RWPE2 (cell line): ENCODE measurements around the gene GALNT10.

ENCODE experiments used
- ATAC-seq: fragments of 200-7000 bp; cut with Tn5 transposase; 3 replicates; pipeline ENCODE4 v1.9.1; 2021; ENCODE audit warnings: low read depth
- DNase-seq: peaks from one replicate; pipeline ENCODE4 v3.0.0-alpha.2; 2020; ENCODE audit warnings: low spot score
- H3K27ac ChIP-seq: fragments of 450-650 bp; 2 replicates; pipeline ENCODE4 v1.5.1; 2017; ENCODE audit warnings: mild to moderate bottlenecking; ENCODE audit not compliant: poor library complexity, severe bottlenecking
- H3K27me3 ChIP-seq: fragments of 250-450 bp; sonication (Bioruptor Pico); 2 replicates; pipeline ENCODE4 v1.5.1; 2021; ENCODE audit warnings: mild to moderate bottlenecking, moderate library complexity; ENCODE audit not compliant: insufficient read depth, poor library complexity, severe bottlenecking
- H3K36me3 ChIP-seq: fragments of 250-450 bp; sonication (Bioruptor Pico); 2 replicates; pipeline ENCODE4 v1.5.1; 2020; ENCODE audit warnings: low read depth, mild to moderate bottlenecking, moderate library complexity
- H3K4me1 ChIP-seq: fragments of 250-450 bp; sonication (Bioruptor Pico); 2 replicates; pipeline ENCODE4 v1.5.1; 2021; ENCODE audit warnings: mild to moderate bottlenecking, moderate library complexity; ENCODE audit not compliant: insufficient read depth, poor library complexity, severe bottlenecking
- H3K4me3 ChIP-seq: fragments of 250-450 bp; sonication (Bioruptor Pico); 2 replicates; pipeline ENCODE4 v1.5.1; 2021; ENCODE audit warnings: mild to moderate bottlenecking, moderate library complexity; ENCODE audit not compliant: severe bottlenecking
- H3K9me3 ChIP-seq: fragments of 250-450 bp; sonication (Bioruptor Pico); 2 replicates; pipeline ENCODE4 v1.5.1; 2021; ENCODE audit warnings: mild to moderate bottlenecking, moderate library complexity; ENCODE audit not compliant: severe bottlenecking
- TF ChIP-seq, protein P1 (sequence below): fragments of 450-650 bp; IDR thresholded peaks from one replicate; pipeline ENCODE4 v1.5.1; 2017; ENCODE audit warnings: mild to moderate bottlenecking, moderate library complexity; ENCODE audit not compliant: poor library complexity, severe bottlenecking

Gene GALNT10

DNA sequence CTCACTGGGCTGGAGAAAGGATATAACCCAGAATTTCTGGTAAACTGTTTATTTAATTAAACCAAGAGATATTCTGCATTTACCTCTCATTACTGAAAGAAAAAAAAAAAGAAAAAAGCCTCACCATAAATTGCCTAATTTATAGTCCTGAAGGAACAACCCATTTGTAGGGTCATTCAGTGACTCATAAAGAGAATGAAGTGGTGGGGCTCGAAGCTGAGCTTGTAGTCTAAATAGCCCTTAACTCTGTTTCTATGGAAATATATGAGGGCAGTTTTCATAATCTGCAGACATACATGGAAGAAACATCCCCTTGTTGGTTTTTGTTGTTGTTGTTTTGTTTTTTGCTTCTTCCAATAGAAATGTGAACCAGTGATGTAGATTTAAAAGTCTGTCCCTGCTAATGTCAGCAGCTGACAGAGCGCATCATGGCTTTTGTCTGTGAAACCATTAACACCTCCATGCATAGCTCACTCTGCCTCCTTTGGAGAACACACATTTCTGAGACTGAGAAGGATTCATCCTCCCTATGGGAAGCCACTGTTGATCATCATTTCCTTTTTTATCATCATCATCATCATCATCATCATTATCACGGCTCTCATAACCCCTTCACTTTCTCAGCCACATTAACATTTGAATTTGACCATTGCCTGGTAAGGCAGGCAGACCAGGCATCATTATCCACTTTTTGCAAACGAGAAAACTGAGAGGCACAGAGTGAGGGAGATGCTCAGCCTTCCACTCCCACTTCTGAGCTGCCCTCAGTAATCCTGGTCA is 187.4 kb downstream of the GALNT10 start:
- no peaks in the 10 kb centered on the region for H3K4me1 ChIP-seq

DNA sequence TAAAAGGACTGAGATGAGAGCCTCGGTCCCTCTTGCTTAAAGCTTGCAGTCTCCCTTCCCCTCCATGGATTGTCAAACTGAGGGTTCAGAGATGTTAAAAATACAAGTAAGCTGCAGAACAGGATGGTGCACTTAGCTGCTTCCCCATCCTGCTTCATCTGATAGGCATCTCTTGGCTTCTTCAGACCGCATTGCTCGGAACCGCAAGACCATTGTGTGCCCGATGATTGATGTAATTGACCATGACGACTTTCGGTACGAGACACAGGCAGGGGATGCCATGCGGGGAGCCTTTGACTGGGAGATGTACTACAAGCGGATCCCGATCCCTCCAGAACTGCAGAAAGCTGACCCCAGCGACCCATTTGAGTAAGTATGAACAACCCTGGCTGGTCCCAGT is 189.7 kb downstream of the GALNT10 start:
- TF ChIP-seq, protein P1, sequence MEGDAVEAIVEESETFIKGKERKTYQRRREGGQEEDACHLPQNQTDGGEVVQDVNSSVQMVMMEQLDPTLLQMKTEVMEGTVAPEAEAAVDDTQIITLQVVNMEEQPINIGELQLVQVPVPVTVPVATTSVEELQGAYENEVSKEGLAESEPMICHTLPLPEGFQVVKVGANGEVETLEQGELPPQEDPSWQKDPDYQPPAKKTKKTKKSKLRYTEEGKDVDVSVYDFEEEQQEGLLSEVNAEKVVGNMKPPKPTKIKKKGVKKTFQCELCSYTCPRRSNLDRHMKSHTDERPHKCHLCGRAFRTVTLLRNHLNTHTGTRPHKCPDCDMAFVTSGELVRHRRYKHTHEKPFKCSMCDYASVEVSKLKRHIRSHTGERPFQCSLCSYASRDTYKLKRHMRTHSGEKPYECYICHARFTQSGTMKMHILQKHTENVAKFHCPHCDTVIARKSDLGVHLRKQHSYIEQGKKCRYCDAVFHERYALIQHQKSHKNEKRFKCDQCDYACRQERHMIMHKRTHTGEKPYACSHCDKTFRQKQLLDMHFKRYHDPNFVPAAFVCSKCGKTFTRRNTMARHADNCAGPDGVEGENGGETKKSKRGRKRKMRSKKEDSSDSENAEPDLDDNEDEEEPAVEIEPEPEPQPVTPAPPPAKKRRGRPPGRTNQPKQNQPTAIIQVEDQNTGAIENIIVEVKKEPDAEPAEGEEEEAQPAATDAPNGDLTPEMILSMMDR = no peak
- Histone ChIP-seq H3K4me3 (no peak overlapping the region), H3K27ac (no peak overlapping the region), H3K9me3 (no peaks in the 10 kb centered on the region), H3K4me1 (no peaks in the 10 kb centered on the region), H3K27me3 (no peaks in the 10 kb centered on the region), H3K36me3 (peaks cover 33% of the 10 kb centered on the region)
- ATAC-seq = no peak
- no peak for DNase-seq

More for the DNA sequence above, 187.4 kb downstream of the GALNT10 start:
- TF ChIP-seq, protein P1 = no peak
- no peaks in the 10 kb centered on the region for H3K9me3 ChIP-seq
- no peak overlapping the region for H3K4me3 ChIP-seq
- H3K27me3 ChIP-seq = no peaks in the 10 kb centered on the region
- no peak overlapping the region for H3K27ac ChIP-seq
- H3K36me3 ChIP-seq = peaks cover 25% of the 10 kb centered on the region
- no peak for ATAC-seq
- DNase-seq = no peak

DNA sequence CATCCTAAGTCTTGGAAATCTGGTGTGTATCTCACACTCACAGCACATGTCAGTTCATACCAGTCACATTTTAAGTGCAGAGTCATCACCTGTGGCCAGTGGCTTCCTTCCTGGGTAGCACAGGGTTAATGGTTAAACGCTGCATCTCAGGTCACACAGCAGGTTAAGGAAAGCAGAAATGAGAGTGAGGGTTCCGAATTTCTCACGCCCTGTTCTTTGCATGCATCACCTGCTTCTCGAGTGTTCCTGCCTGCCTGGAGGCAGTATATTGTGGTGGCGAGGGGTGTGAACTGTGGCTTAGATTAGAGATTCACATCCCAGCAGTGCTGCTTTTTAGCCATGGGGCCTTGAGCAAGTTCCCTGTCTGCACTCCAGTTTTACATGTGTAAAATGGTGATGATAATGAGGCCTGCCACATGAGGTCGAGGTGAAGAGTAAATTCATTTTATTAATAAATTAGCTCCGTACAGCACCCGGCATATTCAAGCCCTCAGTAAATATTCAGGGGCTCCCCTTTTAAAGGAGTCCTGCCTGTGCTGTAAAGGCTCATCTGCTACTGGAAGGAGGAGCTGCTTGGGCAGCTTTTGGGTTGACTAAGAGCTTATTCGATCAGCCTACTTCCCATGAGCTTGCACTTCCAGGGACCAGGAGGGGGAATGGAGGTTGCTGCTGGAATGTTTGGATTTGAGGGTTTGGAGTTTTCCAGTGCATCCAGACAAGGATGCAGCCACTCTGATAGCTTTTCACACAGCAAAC is 194.1 kb downstream of the GALNT10 start:
- TF ChIP-seq, protein P1 = no peak
- Histone ChIP-seq H3K9me3 (no peaks in the 10 kb centered on the region), H3K4me1 (no peaks in the 10 kb centered on the region), H3K4me3 (no peak overlapping the region), H3K27me3 (no peaks in the 10 kb centered on the region), H3K27ac (no peak overlapping the region), H3K36me3 (peaks cover 28% of the 10 kb centered on the region)
- ATAC-seq (no peak; the same call in 2 of the 3 replicates), DNase-seq (no peak)

DNA sequence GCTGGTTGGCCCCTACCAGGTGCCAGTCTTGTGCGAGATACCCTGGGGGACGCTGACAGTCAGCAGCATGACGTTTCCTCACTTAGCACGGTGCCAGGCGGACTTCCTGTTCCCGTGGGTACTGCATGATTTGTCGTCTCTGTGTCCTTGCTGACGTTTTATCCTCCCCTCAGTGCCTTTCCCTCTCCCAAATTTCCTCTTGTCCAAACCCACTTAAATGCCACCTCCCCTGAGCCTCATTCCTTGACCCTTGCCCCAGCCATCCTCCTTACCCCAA is 194.6 kb downstream of the GALNT10 start:
- Histone ChIP-seq H3K4me3 (no peak overlapping the region), H3K36me3 (peaks cover 32% of the 10 kb centered on the region), H3K9me3 (no peaks in the 10 kb centered on the region), H3K27ac (no peak overlapping the region), H3K27me3 (no peaks in the 10 kb centered on the region), H3K4me1 (no peaks in the 10 kb centered on the region)
- TF ChIP-seq, protein P1 = no peak
- DNase-seq (no peak), ATAC-seq (no peak)
